GM19023 (cell line): ENCODE measurements around the gene GRB2.
"Not testable (repeated sequence)": the region's sequence is repeated elsewhere in the genome, so short reads cannot be mapped to it uniquely, and the experiment has no call there.

Experiments
- ATAC-seq: cut with Tn5 transposase; IDR thresholded peaks from one replicate; pipeline ENCODE4 v1.9.1; 2021; ENCODE audit warnings: mild to moderate bottlenecking, moderate library complexity; ENCODE audit not compliant: unreplicated experiment

GRB2 gene

GRCh38 chr17:75390982-75391381, 14.5 kb downstream of the GRB2 start:
- ATAC-seq = no peak

GRCh38 chr17:75388476-75389030, 16.9 kb downstream of the GRB2 start:
- no peak for ATAC-seq

- ATAC-seq = no peak
Observed at GRCh38 chr17:75387771-75388170, 17.7 kb downstream of the GRB2 start.

- no peak for ATAC-seq
Observed at GRCh38 chr17:75386430-75386829, 19.0 kb downstream of the GRB2 start.

- ATAC-seq = no peak
Observed at GRCh38 chr17:75384751-75385150, 20.7 kb downstream of the GRB2 start.

- no peak for ATAC-seq
Observed at GRCh38 chr17:75383842-75384195, 21.7 kb downstream of the GRB2 start.

- no peak for ATAC-seq
Observed at GRCh38 chr17:75380750-75381149, 24.7 kb downstream of the GRB2 start.

- no peak for ATAC-seq
Observed at GRCh38 chr17:75380315-75380714, 25.2 kb downstream of the GRB2 start.

- ATAC-seq = not testable (repeated sequence)
Observed at GRCh38 chr17:75379426-75379825, 26.1 kb downstream of the GRB2 start.

- no peak for ATAC-seq
Observed at GRCh38 chr17:75373280-75373679, 32.2 kb downstream of the GRB2 start.

- no peak for ATAC-seq
Observed at GRCh38 chr17:75371981-75372380, 33.5 kb downstream of the GRB2 start.

GRCh38 chr17:75371339-75371738, 34.1 kb downstream of the GRB2 start:
- no peak for ATAC-seq

GRCh38 chr17:75370286-75370915, 35.1 kb downstream of the GRB2 start:
- ATAC-seq = no peak

- ATAC-seq = not testable (repeated sequence)
Observed at GRCh38 chr17:75367838-75368789, 37.4 kb downstream of the GRB2 start.

- no peak for ATAC-seq
Observed at GRCh38 chr17:75367312-75367711, 38.2 kb downstream of the GRB2 start.

GRCh38 chr17:75366432-75366831, 39.0 kb downstream of the GRB2 start:
- no peak for ATAC-seq

- ATAC-seq = no peak
Observed at GRCh38 chr17:75365931-75366275, 39.6 kb downstream of the GRB2 start.

- ATAC-seq = no peak
Observed at GRCh38 chr17:75365009-75365930, 40.2 kb downstream of the GRB2 start.

GRCh38 chr17:75364078-75364477, 41.4 kb downstream of the GRB2 start:
- no peak for ATAC-seq

- no peak for ATAC-seq
Observed at GRCh38 chr17:75361996-75362395, 43.5 kb downstream of the GRB2 start.

- ATAC-seq = no peak
Observed at GRCh38 chr17:75361344-75361743, 44.1 kb downstream of the GRB2 start.
